ENCODE measurements around the gene PLEKHA3.

DNA sequence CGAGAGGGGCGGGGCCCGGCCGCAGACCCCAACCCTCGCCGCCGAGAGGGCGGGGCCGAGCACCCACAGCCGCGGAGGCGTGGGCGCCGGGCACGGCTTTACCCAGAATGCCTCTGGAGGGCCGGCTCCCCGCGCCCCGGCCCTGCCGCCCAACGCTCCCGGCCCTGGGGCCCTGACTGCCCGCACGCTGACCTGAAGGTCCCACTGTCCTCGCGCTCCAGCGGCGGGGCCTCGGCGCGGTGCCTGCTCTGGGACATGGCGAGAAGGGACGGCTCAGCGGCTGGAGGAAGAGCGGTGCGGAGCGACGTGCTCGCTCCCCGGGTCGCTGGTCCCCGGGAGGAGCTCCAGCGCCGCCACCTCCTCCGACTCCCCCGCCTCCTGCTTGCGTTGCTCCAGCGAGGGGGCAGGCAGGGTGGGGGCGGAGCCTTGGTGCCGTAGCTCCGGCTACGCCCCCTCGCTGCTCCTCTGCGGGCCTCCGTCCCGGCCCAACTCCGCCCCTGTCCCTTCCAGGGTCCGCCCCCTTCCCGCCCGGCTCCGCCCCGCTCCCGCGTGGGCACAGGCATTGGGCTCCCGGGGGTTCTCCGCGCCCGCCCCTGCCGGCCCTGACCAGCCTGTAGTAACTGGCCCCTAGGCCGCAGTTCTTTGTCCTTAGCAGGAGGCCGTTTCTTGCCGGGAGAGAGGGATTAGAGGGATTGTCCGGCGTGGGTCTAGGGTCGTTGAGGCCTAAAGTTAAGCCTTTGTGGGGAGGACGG lies 29.3 kb upstream of the PLEKHA3 start, which contains the start of the genes PJVK and PRKRA:
- TF ChIP-seq, protein P1, sequence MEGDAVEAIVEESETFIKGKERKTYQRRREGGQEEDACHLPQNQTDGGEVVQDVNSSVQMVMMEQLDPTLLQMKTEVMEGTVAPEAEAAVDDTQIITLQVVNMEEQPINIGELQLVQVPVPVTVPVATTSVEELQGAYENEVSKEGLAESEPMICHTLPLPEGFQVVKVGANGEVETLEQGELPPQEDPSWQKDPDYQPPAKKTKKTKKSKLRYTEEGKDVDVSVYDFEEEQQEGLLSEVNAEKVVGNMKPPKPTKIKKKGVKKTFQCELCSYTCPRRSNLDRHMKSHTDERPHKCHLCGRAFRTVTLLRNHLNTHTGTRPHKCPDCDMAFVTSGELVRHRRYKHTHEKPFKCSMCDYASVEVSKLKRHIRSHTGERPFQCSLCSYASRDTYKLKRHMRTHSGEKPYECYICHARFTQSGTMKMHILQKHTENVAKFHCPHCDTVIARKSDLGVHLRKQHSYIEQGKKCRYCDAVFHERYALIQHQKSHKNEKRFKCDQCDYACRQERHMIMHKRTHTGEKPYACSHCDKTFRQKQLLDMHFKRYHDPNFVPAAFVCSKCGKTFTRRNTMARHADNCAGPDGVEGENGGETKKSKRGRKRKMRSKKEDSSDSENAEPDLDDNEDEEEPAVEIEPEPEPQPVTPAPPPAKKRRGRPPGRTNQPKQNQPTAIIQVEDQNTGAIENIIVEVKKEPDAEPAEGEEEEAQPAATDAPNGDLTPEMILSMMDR (conservative IDR thresholded peaks at IDR 0.05; ENCODE audit: low read length): no peak
- no peak for TF ChIP-seq EZH2phosphoT487 (IDR thresholded peaks at IDR 0.05; ENCODE audit: borderline replicate concordance)
